Esophagus (tissue), 2 donors: ENCODE results near the gene ARHGAP26. TPM values are rescaled to one million over a fixed set of nuclear protein-coding genes. Genes with fewer than 3 reads are reported as not detected.

ENCODE experiments used
- H3K27ac ChIP-seq, 2 donors: one replicate each; pipeline ENCODE4 v1.5.1; 2013; ENCODE audit warnings: low read depth in 2 of 2, mild to moderate bottlenecking in 2 of 2, inconsistent platforms in 1 of 2, low read length in 1 of 2, moderate library complexity in 1 of 2
- H3K27me3 ChIP-seq, 2 donors: one replicate each; pipeline ENCODE4 v1.6.1; 2013; ENCODE audit warnings: low read length in 2 of 2, control low read depth in 1 of 2, mild to moderate bottlenecking in 1 of 2; ENCODE audit not compliant: insufficient read depth in 2 of 2, control insufficient read depth in 1 of 2
- H3K36me3 ChIP-seq, 2 donors: one replicate each; pipeline ENCODE4 v1.6.1; 2013; ENCODE audit warnings: low read length in 1 of 2; ENCODE audit not compliant: control insufficient read depth in 2 of 2, insufficient read depth in 2 of 2
- H3K4me1 ChIP-seq, 2 donors: one replicate each; pipeline ENCODE4 v1.6.1; 2013; ENCODE audit warnings: low read length in 1 of 2; ENCODE audit not compliant: control insufficient read depth in 2 of 2, insufficient read depth in 2 of 2
- H3K4me3 ChIP-seq, 2 donors: one replicate each; pipeline ENCODE4 v1.5.1; 2013; ENCODE audit warnings: low read length in 2 of 2, mild to moderate bottlenecking in 2 of 2, low read depth in 1 of 2, moderate library complexity in 1 of 2
- H3K9me3 ChIP-seq, 2 donors: one replicate each; pipeline ENCODE4 v1.6.1; 2013; ENCODE audit warnings: mild to moderate bottlenecking in 2 of 2, low read depth in 1 of 2, low read length in 1 of 2, moderate library complexity in 1 of 2; ENCODE audit not compliant: control insufficient read depth in 2 of 2, insufficient read depth in 1 of 2
- WGBS, 2 donors: extraction: QIAGEN DNeasy Blood & Tissue Kit; methylation state at CpG; one replicate each; pipeline ENCODE4 v1.1.7; 2013; 5-methylcytosine and 5-hydroxymethylcytosine counted together
- polyA plus RNA-seq, 2 donors: library from polyadenylated mRNA; stranded (reverse); fragments of 200-250 nt; gene quantifications; one replicate each; pipeline ENCODE4 v1.2.3, GENCODE V29; 2013
- donor health status: healthy with polysubstance abuse.
- donor health status: Bipolar disorder and iron deficiency.

ARHGAP26 gene
- polyA plus RNA-seq, 2 donors, result 3.1 to 3.6 TPM

GRCh38 chr5:143066556-143067281 lies 296.5 kb downstream of the ARHGAP26 start:
- peaks cover 0 to 2% of the 10 kb centered on the region in 2 donors for H3K36me3 ChIP-seq
- 64 to 68% methylated on average over 8 of the region's 8 CpGs for whole genome bisulfite sequencing, 2 donors
- peaks cover 0 to 1% of the 10 kb centered on the region in 2 donors for H3K9me3 ChIP-seq
- no peaks in the 10 kb centered on the region for H3K27me3 ChIP-seq
- H3K27ac ChIP-seq, result no peak overlapping the region
- H3K4me1 ChIP-seq, result peaks cover 0 to 10% of the 10 kb centered on the region in 2 donors
- no peak overlapping the region for H3K4me3 ChIP-seq

GRCh38 chr5:143068712-143069111 lies 298.5 kb downstream of the ARHGAP26 start:
- no peak overlapping the region for H3K27ac ChIP-seq
- H3K27me3 ChIP-seq, result no peaks in the 10 kb centered on the region
- peaks cover 0 to 1% of the 10 kb centered on the region in 2 donors for H3K9me3 ChIP-seq
- no peak overlapping the region for H3K4me3 ChIP-seq
- peaks cover 0 to 4% of the 10 kb centered on the region in 2 donors for H3K4me1 ChIP-seq
- H3K36me3 ChIP-seq, result peaks cover 0 to 2% of the 10 kb centered on the region in 2 donors

- Histone ChIP-seq H3K4me1 (no peaks in the 10 kb centered on the region), H3K27me3 (no peaks in the 10 kb centered on the region), H3K27ac (no peak overlapping the region), H3K36me3 (peaks cover 0 to 2% of the 10 kb centered on the region in 2 donors), H3K4me3 (no peak overlapping the region), H3K9me3 (peaks cover 0 to 1% of the 10 kb centered on the region in 2 donors)
Observed at GRCh38 chr5:143071927-143072326, 301.8 kb downstream of the ARHGAP26 start.

GRCh38 chr5:143072734-143073133 lies 302.6 kb downstream of the ARHGAP26 start:
- Histone ChIP-seq H3K27ac (no peak overlapping the region), H3K4me3 (no peak overlapping the region), H3K9me3 (peaks cover 0 to 1% of the 10 kb centered on the region in 2 donors), H3K27me3 (no peaks in the 10 kb centered on the region), H3K4me1 (no peaks in the 10 kb centered on the region), H3K36me3 (peaks cover 0 to 2% of the 10 kb centered on the region in 2 donors)

- WGBS, 2 donors, result 87 to 94% methylated on average over 3 of the region's 3 CpGs
- Histone ChIP-seq H3K36me3 (no peaks in the 10 kb centered on the region), H3K4me3 (no peak overlapping the region), H3K9me3 (peaks cover 0 to 1% of the 10 kb centered on the region in 2 donors), H3K27ac (no peak overlapping the region), H3K4me1 (no peaks in the 10 kb centered on the region), H3K27me3 (no peaks in the 10 kb centered on the region)
Observed at GRCh38 chr5:143073766-143074165, 303.6 kb downstream of the ARHGAP26 start.

GRCh38 chr5:143074414-143074996 lies 304.3 kb downstream of the ARHGAP26 start:
- H3K4me1 ChIP-seq, result no peaks in the 10 kb centered on the region
- WGBS, 2 donors, result 57 to 76% methylated on average over 1 of the region's 1 CpG
- no peak overlapping the region for H3K4me3 ChIP-seq
- no peak overlapping the region for H3K27ac ChIP-seq
- no peaks in the 10 kb centered on the region for H3K36me3 ChIP-seq
- no peaks in the 10 kb centered on the region for H3K27me3 ChIP-seq
- H3K9me3 ChIP-seq, result peaks cover 0 to 1% of the 10 kb centered on the region in 2 donors

- H3K36me3 ChIP-seq, result no peaks in the 10 kb centered on the region
- H3K4me1 ChIP-seq, result no peaks in the 10 kb centered on the region
- peaks cover 0 to 1% of the 10 kb centered on the region in 2 donors for H3K9me3 ChIP-seq
- H3K27ac ChIP-seq, result no peak overlapping the region
- WGBS, 2 donors, result 67 to 77% methylated on average over 1 of the region's 1 CpG
- H3K4me3 ChIP-seq, result no peak overlapping the region
- no peaks in the 10 kb centered on the region for H3K27me3 ChIP-seq
Observed at GRCh38 chr5:143076377-143076776, 306.2 kb downstream of the ARHGAP26 start.

- H3K27ac ChIP-seq, result no peak overlapping the region
- no peaks in the 10 kb centered on the region for H3K27me3 ChIP-seq
- WGBS, 2 donors, result 95 to 96% methylated on average over 6 of the region's 6 CpGs
- no peaks in the 10 kb centered on the region for H3K36me3 ChIP-seq
- H3K9me3 ChIP-seq, result no peaks in the 10 kb centered on the region
- H3K4me1 ChIP-seq, result no peaks in the 10 kb centered on the region
- no peak overlapping the region for H3K4me3 ChIP-seq
Observed at GRCh38 chr5:143077453-143078103, 307.4 kb downstream of the ARHGAP26 start.

- 73 to 76% methylated on average over 5 of the region's 5 CpGs for WGBS, 2 donors
- H3K9me3 ChIP-seq, result no peaks in the 10 kb centered on the region
- H3K27me3 ChIP-seq, result no peaks in the 10 kb centered on the region
- H3K4me1 ChIP-seq, result no peaks in the 10 kb centered on the region
- H3K27ac ChIP-seq, result no peak overlapping the region
- no peak overlapping the region for H3K4me3 ChIP-seq
- H3K36me3 ChIP-seq, result no peaks in the 10 kb centered on the region
Observed at GRCh38 chr5:143078313-143078712, 308.1 kb downstream of the ARHGAP26 start.
